Measurements from ENCODE around the gene TCERG1.
"Not testable (repeated sequence)": the region's sequence is repeated elsewhere in the genome, so short reads cannot be mapped to it uniquely, and the experiment has no call there.

Gene TCERG1

GRCh38 chr5:146523698-146524097, 76.6 kb downstream of the TCERG1 start:
- no peak for DNase-seq

- no peak for DNase-seq
These were observed 80.7 kb downstream of the TCERG1 start for GRCh38 chr5:146527785-146528184.

- DNase-seq: peak; percentile 30
These were observed 81.1 kb downstream of the TCERG1 start for GRCh38 chr5:146528236-146528635.

- peak; percentile 14 for DNase-seq
These were observed 82.9 kb downstream of the TCERG1 start for GRCh38 chr5:146529984-146530383.

GRCh38 chr5:146533260-146533857, 86.2 kb downstream of the TCERG1 start:
- DNase-seq: peak; percentile 84

GRCh38 chr5:146533882-146534281, 86.7 kb downstream of the TCERG1 start:
- DNase-seq: no peak

GRCh38 chr5:146538432-146538831, 91.3 kb downstream of the TCERG1 start:
- DNase-seq: no peak

GRCh38 chr5:146539973-146540372, 92.8 kb downstream of the TCERG1 start:
- DNase-seq: no peak

- peak; percentile 25 for DNase-seq
These were observed 93.3 kb downstream of the TCERG1 start for GRCh38 chr5:146540414-146540813.

- peak; percentile 81 for DNase-seq
These were observed 95.1 kb downstream of the TCERG1 start for GRCh38 chr5:146541958-146542849.

- DNase-seq: no peak
These were observed 97.1 kb downstream of the TCERG1 start for GRCh38 chr5:146544232-146544631.

GRCh38 chr5:146548781-146549449, 101.8 kb downstream of the TCERG1 start:
- DNase-seq: peak; percentile 85

- DNase-seq: no peak
These were observed 102.5 kb downstream of the TCERG1 start for GRCh38 chr5:146549615-146550014.

- no peak for DNase-seq
These were observed 106.3 kb downstream of the TCERG1 start for GRCh38 chr5:146553446-146553845.

- not testable (repeated sequence) for DNase-seq
These were observed 109.8 kb downstream of the TCERG1 start for GRCh38 chr5:146556884-146557283.

- DNase-seq: no peak
These were observed 113.2 kb downstream of the TCERG1 start for GRCh38 chr5:146560205-146560812.
